ENCODE results near the gene ALS2CL. TPM values are rescaled to one million over a fixed set of nuclear protein-coding genes. Genes with fewer than 3 reads are reported as not detected.

Gene ALS2CL
- total RNA-seq, 4 donors from 2014 or later = 55.8 to 68.5 (median 63.7) TPM

- TF ChIP-seq CTCF (IDR thresholded peaks at IDR 0.05) (no peak), POLR2A (IDR thresholded peaks at IDR 0.05) (no peak)
- no peak for DNase-seq
- H3K27me3 ChIP-seq = no peaks in the 10 kb centered on the region
- no peaks in the 10 kb centered on the region for H3K36me3 ChIP-seq
- H3K9me3 ChIP-seq = no peaks in the 10 kb centered on the region
- intact Hi-C loops (cut with DNase I) = no loop called here
- no peak overlapping the region for H3K27ac ChIP-seq
- H3K4me3 ChIP-seq (replicated peaks in 1 of 3) = no peak overlapping the region
- H3K4me1 ChIP-seq = no peaks in the 10 kb centered on the region
- 55 to 63% methylated on average over 4 of the region's 4 CpGs for WGBS, 2 donors
These were observed 41.3 kb upstream of the ALS2CL start for GRCh38 chr3:46734773-46735172.

GRCh38 chr3:46733026-46733800 is 39.7 kb upstream of the ALS2CL start:
- no peaks in the 10 kb centered on the region for H3K36me3 ChIP-seq
- H3K4me3 ChIP-seq (replicated peaks in 1 of 3) = no peak overlapping the region
- no peak for DNase-seq
- intact Hi-C loops (cut with DNase I) = no loop called here
- TF ChIP-seq CTCF (IDR thresholded peaks at IDR 0.05) = no peak
- no peak for TF ChIP-seq POLR2A (IDR thresholded peaks at IDR 0.05)
- WGBS, 2 donors = 82 to 86% methylated on average over 9 of the region's 9 CpGs
- H3K9me3 ChIP-seq = no peaks in the 10 kb centered on the region
- H3K27ac ChIP-seq = no peak overlapping the region
- no peaks in the 10 kb centered on the region for H3K27me3 ChIP-seq
- H3K4me1 ChIP-seq = no peaks in the 10 kb centered on the region

DNA sequence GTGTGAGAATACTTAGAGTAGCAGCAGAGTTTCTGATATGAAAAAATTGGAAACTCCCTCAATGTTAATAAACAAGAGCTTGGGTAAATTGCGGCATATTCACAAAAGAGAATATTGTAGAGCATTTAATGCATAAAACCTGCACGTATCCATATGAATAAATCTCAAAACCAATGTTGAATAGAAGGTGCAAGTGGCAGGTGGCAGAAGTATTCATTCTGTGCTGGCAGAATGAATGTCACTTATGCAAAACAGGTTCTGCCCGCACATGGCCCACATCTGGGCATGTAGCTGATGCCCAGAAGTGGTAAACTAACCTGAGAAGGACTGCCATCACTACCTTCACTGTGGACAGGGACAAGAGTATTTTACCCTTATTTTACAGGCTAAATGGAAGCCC is 38.3 kb upstream of the ALS2CL start:
- intact Hi-C loops (cut with DNase I) = no loop called here
- Histone ChIP-seq H3K27me3 (no peaks in the 10 kb centered on the region), H3K27ac (no peak overlapping the region), H3K4me3 (replicated peaks in 1 of 3) (no peak overlapping the region), H3K36me3 (no peaks in the 10 kb centered on the region), H3K4me1 (no peaks in the 10 kb centered on the region), H3K9me3 (no peaks in the 10 kb centered on the region)
- no peak for TF ChIP-seq CTCF (IDR thresholded peaks at IDR 0.05)
- no peak for TF ChIP-seq POLR2A (IDR thresholded peaks at IDR 0.05)
- WGBS, 2 donors = 90 to 91% methylated on average over 3 of the region's 3 CpGs
- no peak for DNase-seq

- WGBS, 2 donors = 83 to 88% methylated on average over 2 of the region's 2 CpGs
- Histone ChIP-seq H3K4me3 (replicated peaks in 1 of 3) (no peak overlapping the region), H3K27me3 (no peaks in the 10 kb centered on the region), H3K36me3 (no peaks in the 10 kb centered on the region), H3K27ac (no peak overlapping the region), H3K4me1 (no peaks in the 10 kb centered on the region), H3K9me3 (no peaks in the 10 kb centered on the region)
- TF ChIP-seq CTCF (IDR thresholded peaks at IDR 0.05) (no peak), POLR2A (IDR thresholded peaks at IDR 0.05) (no peak)
- DNase-seq = no peak
- intact Hi-C loops (cut with DNase I) = no loop called here
These were observed 37.3 kb upstream of the ALS2CL start for GRCh38 chr3:46730819-46731218.

DNA sequence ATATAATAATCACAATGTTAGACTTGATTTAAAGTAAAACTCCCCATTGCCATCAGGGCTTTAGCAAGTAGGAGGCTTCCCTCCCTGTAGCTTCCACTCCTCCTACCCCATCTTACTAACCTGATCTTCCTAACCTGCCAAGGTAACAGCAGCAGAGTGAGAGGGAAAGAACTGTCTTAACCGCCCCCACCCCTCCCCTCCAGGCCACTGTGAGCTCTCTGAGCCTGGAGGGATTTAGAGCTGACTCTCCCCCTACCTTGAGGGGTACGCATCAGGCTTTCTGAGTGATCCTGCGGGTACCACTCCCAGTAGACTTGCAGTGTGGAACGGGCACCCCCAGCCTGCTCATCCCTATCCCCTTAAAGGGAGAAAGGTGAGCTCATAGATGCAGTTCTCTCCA is 35.6 kb upstream of the ALS2CL start:
- H3K4me1 ChIP-seq = no peaks in the 10 kb centered on the region
- intact Hi-C loops (cut with DNase I) = no loop called here
- TF ChIP-seq CTCF (IDR thresholded peaks at IDR 0.05) (no peak), POLR2A (IDR thresholded peaks at IDR 0.05) (no peak)

More for the DNA sequence above, 35.6 kb upstream of the ALS2CL start:
- no peak overlapping the region for H3K4me3 ChIP-seq (replicated peaks in 1 of 3)
- no peaks in the 10 kb centered on the region for H3K9me3 ChIP-seq
- no peak for DNase-seq
- no peak overlapping the region for H3K27ac ChIP-seq
- 82 to 92% methylated on average over 4 of the region's 4 CpGs for WGBS, 2 donors
- no peaks in the 10 kb centered on the region for H3K36me3 ChIP-seq
- no peaks in the 10 kb centered on the region for H3K27me3 ChIP-seq

All from thyroid gland (tissue), 4 donors.